ENCODE measurements around the gene TCP11L2. TPM values are rescaled to one million over a fixed set of nuclear protein-coding genes. Genes with fewer than 3 reads are reported as not detected.
A peak's percentile ranks its signal among the peaks of the same experiment; 100 is the strongest.
"Not testable (repeated sequence)": the region's sequence is repeated elsewhere in the genome, so short reads cannot be mapped to it uniquely, and the experiment has no call there.

Gene TCP11L2
- total RNA-seq, 1 experiment from 2014 or later, result 12.9 TPM

- DNase-seq (ENCODE audit: low spot score), result no peak
- in situ Hi-C loops (cut with HindIII; ENCODE audit: low sequenced_read_pairs), result no loop called here
Measured at GRCh38 chr12:106364261-106364660, 61.7 kb downstream of the TCP11L2 start.

DNA sequence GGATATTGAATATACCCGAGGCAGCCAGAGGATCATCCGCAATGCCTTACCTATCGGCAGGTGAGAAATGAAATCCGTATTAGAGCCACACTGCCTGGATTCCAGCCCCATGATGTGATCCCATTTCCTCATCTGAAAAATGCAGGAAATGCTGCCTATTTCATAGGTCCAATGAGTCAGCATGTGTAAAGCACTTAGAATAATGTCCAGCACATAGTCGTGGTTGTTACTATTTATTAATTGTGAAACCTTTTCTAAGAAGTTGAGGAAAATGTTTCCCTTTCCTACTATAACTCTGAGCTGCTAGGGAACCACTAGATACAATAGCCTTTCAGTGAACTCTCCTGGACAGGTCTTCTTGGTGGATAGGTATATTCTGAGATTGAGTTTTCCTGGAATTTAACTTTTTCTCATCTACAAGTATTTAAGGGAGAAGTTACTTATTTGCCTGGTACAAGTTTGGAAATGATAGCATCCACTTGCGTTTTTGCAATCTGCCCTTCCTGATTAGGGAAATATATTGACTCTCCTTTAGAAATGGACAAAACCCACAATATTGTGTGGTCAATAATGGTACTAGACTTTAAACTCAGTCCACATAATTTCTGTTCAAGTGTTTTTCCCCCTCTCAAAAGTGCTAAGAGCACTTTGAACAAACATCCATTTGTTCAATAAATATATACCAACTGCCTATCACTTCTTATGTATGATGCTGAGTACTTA, 67.3 kb downstream of the TCP11L2 start:
- no peak for DNase-seq (ENCODE audit: low spot score)
- in situ Hi-C loops (cut with HindIII; ENCODE audit: low sequenced_read_pairs), result no loop called here

GRCh38 chr12:106378788-106379187, 76.3 kb downstream of the TCP11L2 start:
- DNase-seq (ENCODE audit: low spot score), result no peak
- in situ Hi-C loops (cut with HindIII; ENCODE audit: low sequenced_read_pairs), result no loop called here

- no peak for DNase-seq (ENCODE audit: low spot score)
- in situ Hi-C loops (cut with HindIII; ENCODE audit: low sequenced_read_pairs), result no loop called here
Measured at GRCh38 chr12:106380954-106381353, 78.4 kb downstream of the TCP11L2 start.

DNA sequence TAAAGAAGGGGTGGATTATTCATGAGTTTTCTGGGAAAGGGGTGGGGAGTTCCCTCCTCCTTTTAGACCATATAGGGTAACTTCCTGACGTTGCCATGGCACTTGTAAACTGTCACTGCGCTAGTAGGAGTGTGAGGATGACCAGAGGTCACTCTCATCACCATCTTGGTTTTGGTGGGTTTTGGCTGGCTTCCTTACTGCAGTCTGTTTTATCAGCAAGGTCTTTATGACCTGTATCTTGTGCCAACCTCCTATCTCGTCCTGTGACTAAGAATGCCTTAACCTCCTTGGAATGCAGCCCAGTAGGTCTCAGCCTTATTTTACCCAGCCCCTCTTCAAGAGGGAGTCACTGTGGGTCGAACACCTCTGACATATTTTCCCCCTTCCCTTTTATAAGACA, 79.3 kb downstream of the TCP11L2 start:
- DNase-seq (ENCODE audit: low spot score); in situ Hi-C loops (cut with HindIII; ENCODE audit: low sequenced_read_pairs): not testable (repeated sequence)

DNA sequence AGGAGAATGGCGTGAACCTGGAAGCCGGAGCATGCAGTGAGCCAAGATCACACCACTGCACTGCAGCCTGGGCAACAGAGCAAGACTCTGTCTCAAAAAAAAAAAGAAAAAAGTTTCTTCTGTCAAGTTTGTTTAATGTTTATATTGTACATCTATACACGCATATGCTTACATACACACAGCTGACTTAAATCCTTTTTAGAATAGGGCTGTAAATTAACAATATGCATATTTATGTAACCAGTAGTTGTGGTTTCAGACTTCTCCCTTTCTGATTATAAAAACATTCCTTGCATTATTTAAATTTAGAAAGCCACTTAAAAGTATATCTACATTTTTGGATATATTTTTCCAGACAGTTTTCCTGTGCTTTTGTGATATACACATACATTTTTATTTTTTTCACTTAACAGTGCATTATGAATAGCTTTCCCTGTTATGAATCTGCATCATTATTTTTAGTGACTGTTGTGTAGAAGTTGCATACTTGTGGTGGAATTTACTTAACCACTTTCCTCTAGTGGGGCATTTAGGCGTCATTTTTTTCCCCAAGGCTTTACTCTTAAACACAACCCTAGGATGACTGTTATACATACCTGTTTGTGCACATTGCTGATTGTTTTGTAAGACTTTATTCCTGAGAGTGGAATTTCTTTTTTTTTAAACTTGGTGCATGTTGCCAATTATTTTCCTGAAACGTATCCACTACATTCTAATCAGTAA, 84.4 kb downstream of the TCP11L2 start:
- no peak for DNase-seq (ENCODE audit: low spot score)
- in situ Hi-C loops (cut with HindIII; ENCODE audit: low sequenced_read_pairs), result no loop called here

DNA sequence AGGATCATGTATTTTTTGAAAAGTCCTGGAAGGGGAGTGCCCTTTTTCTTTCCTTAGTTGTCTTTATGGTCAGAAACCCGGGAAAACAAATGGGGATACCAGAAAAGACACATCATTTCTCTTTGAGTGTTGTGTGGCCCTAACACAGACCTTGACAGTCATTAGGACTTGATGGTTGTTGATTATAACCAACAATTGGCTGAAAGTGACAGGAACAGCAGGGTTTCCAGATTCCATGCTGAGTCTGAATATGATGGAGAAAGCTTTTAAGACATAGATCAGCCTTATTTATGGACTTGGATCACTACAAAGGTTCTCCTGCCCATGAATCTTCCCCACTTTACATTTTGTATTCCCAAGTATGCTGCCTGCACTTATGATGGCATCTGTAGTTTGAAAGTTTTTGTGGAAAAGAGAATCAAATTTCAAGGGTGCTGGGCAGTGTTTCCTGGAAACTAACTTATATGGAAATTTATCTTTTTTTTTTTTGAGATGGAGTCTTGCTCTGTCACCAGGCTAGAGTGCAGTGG, 85.4 kb downstream of the TCP11L2 start:
- in situ Hi-C loops (cut with HindIII; ENCODE audit: low sequenced_read_pairs), result no loop called here
- no peak for DNase-seq (ENCODE audit: low spot score)

DNA sequence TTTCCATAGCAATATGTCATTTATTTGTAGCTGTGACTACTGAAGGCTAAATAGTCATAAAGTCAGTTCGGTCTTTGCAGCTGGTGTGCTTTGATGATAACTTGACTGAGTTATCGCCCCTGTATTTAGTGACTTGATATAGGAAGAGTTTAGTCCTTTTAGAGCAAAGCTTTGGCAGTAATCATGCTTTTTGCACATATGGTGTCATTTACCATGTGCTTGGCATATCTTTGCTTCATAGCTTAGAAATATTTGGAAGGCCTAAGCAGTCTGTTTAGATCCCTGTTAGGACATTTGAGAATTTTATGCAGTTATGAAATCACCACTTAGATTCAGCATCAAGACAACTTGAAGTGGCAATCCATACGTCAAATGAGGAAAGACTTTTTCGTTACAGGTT, 86.6 kb downstream of the TCP11L2 start:
- in situ Hi-C loops (cut with HindIII; ENCODE audit: low sequenced_read_pairs), result no loop called here
- no peak for DNase-seq (ENCODE audit: low spot score)

GRCh38 chr12:106392759-106393158, 90.2 kb downstream of the TCP11L2 start:
- in situ Hi-C loops (cut with HindIII; ENCODE audit: low sequenced_read_pairs), result no loop called here
- peak; percentile 69 for DNase-seq (ENCODE audit: low spot score)

Other genes starting within 250 kb of the TCP11L2 start
- 8.0 and 20.4 TPM in 2 replicates for gene NUAK1, start 163.8 kb upstream of the TCP11L2 start, total RNA-seq (2014; rRNA removed; shearing (Covaris generic))
- gene CKAP4, start 54.7 kb upstream of the TCP11L2 start, total RNA-seq (2014; rRNA removed; shearing (Covaris generic)), result 50.9 and 54.4 TPM in 2 replicates
- 7.4 and 8.1 TPM in 2 replicates for gene POLR3B, start 55.0 kb downstream of the TCP11L2 start, total RNA-seq (2014; rRNA removed; shearing (Covaris generic))